Liver (tissue), 9 donors: ENCODE data around the gene KCNN3. TPM values are rescaled to one million over a fixed set of nuclear protein-coding genes. Genes with fewer than 3 reads are reported as not detected.

ENCODE experiments used
- DNase-seq: peaks from one replicate; pipeline ENCODE4 v3.0.0-alpha.2; 2017; ENCODE audit warnings: low spot score
- H3K27ac ChIP-seq, 2 donors: one replicate each; pipeline ENCODE4 v1.7.0; 2013; ENCODE audit warnings: inconsistent platforms in 2 of 2, low read length in 2 of 2, control low read depth in 1 of 2, low read depth in 1 of 2, mild to moderate bottlenecking in 1 of 2
- H3K27me3 ChIP-seq, 4 donors: one replicate each; pipeline versions ENCODE4 v1.6.1 to v1.7.0; 2013; ENCODE audit warnings: low read length in 3 of 4, inconsistent platforms in 1 of 4, mild to moderate bottlenecking in 1 of 4, moderate library complexity in 1 of 4; ENCODE audit not compliant: control insufficient read depth in 4 of 4, insufficient read depth in 4 of 4
- H3K36me3 ChIP-seq, 4 donors: one replicate each; pipeline versions ENCODE4 v1.6.1 to v1.7.0; 2013; ENCODE audit warnings: low read length in 3 of 4, mild to moderate bottlenecking in 3 of 4, low read depth in 1 of 4, moderate library complexity in 1 of 4; ENCODE audit not compliant: control insufficient read depth in 4 of 4, insufficient read depth in 3 of 4
- H3K4me1 ChIP-seq, 4 donors: one replicate each; pipeline versions ENCODE4 v1.6.1 to v1.7.0; 2013; ENCODE audit warnings: low read length in 3 of 4, mild to moderate bottlenecking in 3 of 4, moderate library complexity in 1 of 4; ENCODE audit not compliant: control insufficient read depth in 4 of 4, insufficient read depth in 4 of 4
- H3K4me3 ChIP-seq, 3 donors: one replicate each; pipeline versions ENCODE4 v1.6.1 to v1.7.0; 2013; ENCODE audit warnings: low read length in 3 of 3, control low read depth in 1 of 3, low read depth in 1 of 3, mild to moderate bottlenecking in 1 of 3
- H3K9ac ChIP-seq, 2 donors: one replicate each; pipeline ENCODE4 v1.7.0; 2013; ENCODE audit warnings: low read length in 2 of 2, mild to moderate bottlenecking in 2 of 2, moderate library complexity in 2 of 2, control low read depth in 1 of 2, low read depth in 1 of 2
- H3K9me3 ChIP-seq, 4 donors: one replicate each; pipeline versions ENCODE4 v1.6.1 to v1.7.0; 2013; ENCODE audit warnings: low read length in 3 of 4; ENCODE audit not compliant: control insufficient read depth in 4 of 4
- ATF3 ChIP-seq: IDR thresholded peaks from 2 replicates; pipeline ENCODE4 v1.6.1; 2016; ENCODE audit warnings: antibody characterized with exemption
- CTCF ChIP-seq: fragments of 150-350 bp; IDR thresholded peaks from 2 replicates; pipeline ENCODE4 v1.5.1; 2017; ENCODE audit warnings: improper control_type of control experiment, low read depth, low read length; ENCODE audit not compliant: missing input control
- EGR1 ChIP-seq, 2 donors: IDR thresholded peaks; 2 replicates each; pipeline ENCODE4 v1.6.1; 2016 to 2018; ENCODE audit warnings: antibody characterized with exemption in 2 of 2, low read depth in 2 of 2
- FOXA1 ChIP-seq: IDR thresholded peaks from 2 replicates; pipeline ENCODE4 v1.6.1; 2016; ENCODE audit warnings: antibody characterized with exemption
- FOXA2 ChIP-seq: IDR thresholded peaks from 2 replicates; pipeline ENCODE4 v1.6.1; 2016; ENCODE audit warnings: antibody characterized with exemption
- GABPA ChIP-seq, 2 donors: IDR thresholded peaks in 1 of 2; conservative IDR thresholded peaks in 1 of 2; 2 replicates each; pipeline ENCODE4 v1.6.1; 2016; ENCODE audit warnings: antibody characterized with exemption in 2 of 2, mild to moderate bottlenecking in 1 of 2, moderate library complexity in 1 of 2
- HNF4A ChIP-seq, 2 donors: conservative IDR thresholded peaks; 2 replicates each; pipeline ENCODE4 v1.6.1; 2016; ENCODE audit warnings: antibody characterized with exemption in 2 of 2, mild to moderate bottlenecking in 2 of 2
- HNF4G ChIP-seq: IDR thresholded peaks from 2 replicates; pipeline ENCODE4 v1.6.1; 2016; ENCODE audit warnings: antibody characterized with exemption
- JUND ChIP-seq, 2 donors: IDR thresholded peaks; 2 replicates each; pipeline ENCODE4 v1.6.1; 2016; ENCODE audit warnings: antibody characterized with exemption in 2 of 2
- MAX ChIP-seq: IDR thresholded peaks from 2 replicates; pipeline ENCODE4 v1.6.1; 2016; ENCODE audit warnings: antibody characterized with exemption
- RAD21 ChIP-seq, 2 donors: IDR thresholded peaks; 2 replicates each; pipeline ENCODE4 v1.6.1; 2016; ENCODE audit warnings: antibody characterized with exemption in 2 of 2, mild to moderate bottlenecking in 2 of 2
- REST ChIP-seq: IDR thresholded peaks from 2 replicates; pipeline ENCODE4 v1.6.1; 2016; ENCODE audit warnings: antibody characterized with exemption, mild to moderate bottlenecking
- RXRA ChIP-seq, 2 donors: IDR thresholded peaks; 2 replicates each; pipeline ENCODE4 v1.6.1; 2017 to 2018; ENCODE audit warnings: antibody characterized with exemption in 2 of 2, mild to moderate bottlenecking in 1 of 2
- SP1 ChIP-seq: IDR thresholded peaks from 2 replicates; pipeline ENCODE4 v1.6.1; 2018; ENCODE audit warnings: antibody characterized with exemption, mild to moderate bottlenecking
- TAF1 ChIP-seq: conservative IDR thresholded peaks from 2 replicates; pipeline ENCODE4 v1.6.1; 2016; ENCODE audit warnings: antibody characterized with exemption, mild to moderate bottlenecking
- YY1 ChIP-seq: IDR thresholded peaks from 2 replicates; pipeline ENCODE4 v1.6.1; 2016; ENCODE audit warnings: antibody characterized with exemption, mild to moderate bottlenecking
- ZBTB33 ChIP-seq: IDR thresholded peaks from 2 replicates; pipeline ENCODE4 v1.6.1; 2016; ENCODE audit warnings: antibody characterized with exemption
- WGBS: extraction: QIAGEN DNeasy Blood & Tissue Kit; methylation state at CpG from one replicate; pipeline ENCODE4 v1.1.7; 2013; 5-methylcytosine and 5-hydroxymethylcytosine counted together
- polyA plus RNA-seq, 2 donors: library from polyadenylated mRNA; stranded (reverse) in 1 of 2; unstranded in 1 of 2; fragments of 200-250 nt in 1 of 2; fragments of >200 nt in 1 of 2; fragmentation: Nextera tagmentation in 1 of 2; extraction: Ambion mirVana in 1 of 2; gene quantifications; one replicate each; pipeline versions ENCODE4 v1.2.1 to v1.2.3, GENCODE V29; 2013 to 2015
- total RNA-seq, 2 donors: library from RNA; depleted of rRNA; stranded (reverse); fragments of >200 nt; gene quantifications; one replicate each; pipeline ENCODE4 v1.2.3, GENCODE V29; 2014
- donor health status: healthy.
- donor health status: healthy.
- donor health status: healthy.
- donor health status: healthy.
- donor health status: healthy.

Gene KCNN3
- total and polyA plus RNA-seq, 4 donors, result 0.09 to 0.68 (median 0.15) TPM

- H3K27me3 ChIP-seq, result no peaks in the 10 kb centered on the region
- H3K4me1 ChIP-seq, result no peaks in the 10 kb centered on the region
- H3K4me3 ChIP-seq, result no peak overlapping the region
- H3K9me3 ChIP-seq, result no peaks in the 10 kb centered on the region
- 85% methylated on average over 17 of the region's 17 CpGs for WGBS
- H3K9ac ChIP-seq, result no peak overlapping the region
- no peak overlapping the region for H3K27ac ChIP-seq
- DNase-seq, result no peak
- H3K36me3 ChIP-seq, result no peaks in the 10 kb centered on the region
- TF ChIP-seq RAD21 (IDR thresholded peaks at IDR 0.05) (no peak), ZBTB33 (no peak), SP1 (no peak), REST (no peak), HNF4A (conservative IDR thresholded peaks at IDR 0.05) (no peak), RXRA (IDR thresholded peaks at IDR 0.05) (no peak), FOXA2 (no peak)
Observed at GRCh38 chr1:154707901-154708463, 162.1 kb downstream of the KCNN3 start.

GRCh38 chr1:154706851-154707250, 163.2 kb downstream of the KCNN3 start:
- DNase-seq, result no peak
- H3K9ac ChIP-seq, result no peak overlapping the region
- no peak overlapping the region for H3K27ac ChIP-seq
- TF ChIP-seq EGR1 (IDR thresholded peaks at IDR 0.05; ENCODE audit: low read depth in 2 of 2), result no peak
- TF ChIP-seq CTCF, result no peak
- TF ChIP-seq ZBTB33, result no peak
- no peak for TF ChIP-seq SP1
- no peak for TF ChIP-seq FOXA1
- TF ChIP-seq YY1, result no peak
- no peak for TF ChIP-seq FOXA2
- TF ChIP-seq HNF4G, result no peak
- no peak for TF ChIP-seq JUND (IDR thresholded peaks at IDR 0.05)
- TF ChIP-seq ATF3, result no peak
- no peak for TF ChIP-seq REST
- TF ChIP-seq HNF4A (conservative IDR thresholded peaks at IDR 0.05), result no peak
- TF ChIP-seq RAD21 (IDR thresholded peaks at IDR 0.05), result no peak
- no peak for TF ChIP-seq GABPA (IDR thresholded peaks at IDR 0.05 in 1 of 2, conservative IDR thresholded peaks at IDR 0.05 in 1 of 2)
- no peak for TF ChIP-seq MAX
- TF ChIP-seq RXRA (IDR thresholded peaks at IDR 0.05), result no peak
- TF ChIP-seq TAF1, result no peak
- H3K4me1 ChIP-seq, result no peaks in the 10 kb centered on the region
- 88% methylated on average over 1 of the region's 1 CpG for WGBS
- H3K27me3 ChIP-seq, result no peaks in the 10 kb centered on the region
- H3K36me3 ChIP-seq, result no peaks in the 10 kb centered on the region
- no peaks in the 10 kb centered on the region for H3K9me3 ChIP-seq
- H3K4me3 ChIP-seq, result no peak overlapping the region
